Sigmoid colon (tissue), 7 donors: ENCODE measurements around the gene DGKI. TPM values are rescaled to one million over a fixed set of nuclear protein-coding genes. Genes with fewer than 3 reads are reported as not detected.

ENCODE experiments used
- DNase-seq: peaks from one replicate; pipeline ENCODE4 v3.0.0-alpha.2; 2019
- H3K27ac ChIP-seq, 4 donors: fragments of 200-600 bp; sonication (generic); one replicate each; pipeline ENCODE4 v1.5.1; 2016 to 2019; ENCODE audit warnings: mild to moderate bottlenecking in 1 of 4
- H3K27me3 ChIP-seq, 3 donors: fragments of 200-600 bp; sonication (generic); one replicate each; pipeline ENCODE4 v1.5.1; 2019; ENCODE audit warnings: mild to moderate bottlenecking in 1 of 3
- H3K36me3 ChIP-seq, 4 donors: fragments of 200-600 bp; sonication (generic); one replicate each; pipeline ENCODE4 v1.5.1; 2016 to 2019
- H3K4me1 ChIP-seq, 4 donors: fragments of 200-600 bp; sonication (generic); one replicate each; pipeline ENCODE4 v1.5.1; 2017 to 2019
- H3K4me3 ChIP-seq, 4 donors: fragments of 200-600 bp; sonication (generic); one replicate each; pipeline ENCODE4 v1.5.1; 2017 to 2019; ENCODE audit warnings: mild to moderate bottlenecking in 2 of 4, moderate library complexity in 1 of 4
- H3K9me3 ChIP-seq, 4 donors: fragments of 200-600 bp in 3 of 4; sonication (generic) in 3 of 4; one replicate each; pipeline versions ENCODE4 v1.5.1 to v1.6.1; 2013 to 2019
- CTCF ChIP-seq, 4 experiments: fragments of 450-650 bp in 3 of 4; fragments of 200-600 bp in 1 of 4; IDR thresholded peaks; one replicate each; pipeline ENCODE4 v1.5.1; 2016 to 2019; ENCODE audit warnings: antibody characterized with exemption in 4 of 4, mild to moderate bottlenecking in 3 of 4, moderate library complexity in 2 of 4
- EP300 ChIP-seq, 4 donors: sonication (generic); formaldehyde crosslinking; IDR thresholded peaks; one replicate each; pipeline ENCODE4 v1.6.1; 2017; ENCODE audit warnings: antibody characterized with exemption in 4 of 4
- POLR2A ChIP-seq, 2 donors: fragments of 450-650 bp; IDR thresholded peaks; one replicate each; pipeline ENCODE4 v1.6.1; 2016; ENCODE audit warnings: antibody characterized with exemption in 2 of 2, mild to moderate bottlenecking in 2 of 2, moderate library complexity in 2 of 2
- POLR2AphosphoS5 ChIP-seq, 4 donors: sonication (generic); formaldehyde crosslinking; IDR thresholded peaks; one replicate each; pipeline ENCODE4 v1.6.1; 2017; ENCODE audit warnings: antibody characterized with exemption in 4 of 4
- WGBS, 2 donors: extraction: QIAGEN DNeasy Blood & Tissue Kit; methylation state at CpG; one replicate each; pipeline ENCODE4 v1.1.7; 2013; 5-methylcytosine and 5-hydroxymethylcytosine counted together
- intact Hi-C: fragments of 100-400 bp; cut with DNase I; formaldehyde crosslinking; loops from one replicate; pipeline ENCODE4 v1.15.1; 2023
- polyA plus RNA-seq, 3 donors: library from polyadenylated mRNA; stranded (reverse); fragments of 200-250 nt; gene quantifications; one replicate each; pipeline ENCODE4 v1.2.3, GENCODE V29; 2013
- total RNA-seq, 4 donors: library from RNA; depleted of rRNA; stranded (reverse); fragments of >200 nt; gene quantifications; one replicate each; pipeline ENCODE4 v1.1.0, GENCODE V29; 2016
- donor health status: healthy with polysubstance abuse.
- donor health status: Bipolar disorder and iron deficiency.
- donor health status: healthy.

The DGKI gene
- total and polyA plus RNA-seq, 7 donors = 0.17 to 7.6 (median 1.0) TPM; not detected in 1

- Histone ChIP-seq H3K4me1 (no peaks in the 10 kb centered on the region), H3K27ac (no peak overlapping the region), H3K9me3 (no peaks in the 10 kb centered on the region), H3K4me3 (no peak overlapping the region), H3K27me3 (peaks cover 0 to 2% (median 0%) of the 10 kb centered on the region in 3 donors), H3K36me3 (peaks cover 0 to 9% (median 0%) of the 10 kb centered on the region in 4 donors)
- intact Hi-C loops = no loop called here
- DNase-seq = no peak
- 93 to 98% methylated on average over 1 of the region's 1 CpG for WGBS, 2 donors
- TF ChIP-seq CTCF (IDR thresholded peaks at IDR 0.05) = no peak
- no peak for TF ChIP-seq EP300 (IDR thresholded peaks at IDR 0.05)
- no peak for TF ChIP-seq POLR2A (IDR thresholded peaks at IDR 0.05)
- TF ChIP-seq POLR2AphosphoS5 (IDR thresholded peaks at IDR 0.05) = no peak
Measured at GRCh38 chr7:137853053-137853452, 6.3 kb upstream of the DGKI start.

GRCh38 chr7:137852108-137852507, 5.3 kb upstream of the DGKI start:
- DNase-seq = no peak
- intact Hi-C loops = no loop called here
- H3K9me3 ChIP-seq = no peaks in the 10 kb centered on the region
- no peak overlapping the region for H3K27ac ChIP-seq
- peaks cover 0 to 6% (median 6%) of the 10 kb centered on the region in 4 donors for H3K4me1 ChIP-seq
- peaks cover 2 to 11% (median 4%) of the 10 kb centered on the region in 3 donors for H3K27me3 ChIP-seq
- no peak overlapping the region for H3K4me3 ChIP-seq
- no peak for TF ChIP-seq EP300 (IDR thresholded peaks at IDR 0.05)
- H3K36me3 ChIP-seq = peaks cover 0 to 9% (median 0%) of the 10 kb centered on the region in 4 donors

GRCh38 chr7:137850972-137851945, 4.5 kb upstream of the DGKI start:
- H3K27me3 ChIP-seq = peaks cover 6 to 17% (median 7%) of the 10 kb centered on the region in 3 donors
- H3K4me3 ChIP-seq = no peak overlapping the region
- WGBS, 2 donors = 78 to 86% methylated on average over 6 of the region's 6 CpGs
- no peak overlapping the region for H3K27ac ChIP-seq
- intact Hi-C loops = no loop called here
- no peak for DNase-seq
- H3K4me1 ChIP-seq = peaks cover 0 to 12% (median 12%) of the 10 kb centered on the region in 4 donors
- TF ChIP-seq CTCF (IDR thresholded peaks at IDR 0.05) (no peak), EP300 (IDR thresholded peaks at IDR 0.05) (no peak), POLR2AphosphoS5 (IDR thresholded peaks at IDR 0.05) (no peak), POLR2A (IDR thresholded peaks at IDR 0.05) (no peak)
- peaks cover 0 to 9% (median 0%) of the 10 kb centered on the region in 4 donors for H3K36me3 ChIP-seq
- H3K9me3 ChIP-seq = no peaks in the 10 kb centered on the region

DNA sequence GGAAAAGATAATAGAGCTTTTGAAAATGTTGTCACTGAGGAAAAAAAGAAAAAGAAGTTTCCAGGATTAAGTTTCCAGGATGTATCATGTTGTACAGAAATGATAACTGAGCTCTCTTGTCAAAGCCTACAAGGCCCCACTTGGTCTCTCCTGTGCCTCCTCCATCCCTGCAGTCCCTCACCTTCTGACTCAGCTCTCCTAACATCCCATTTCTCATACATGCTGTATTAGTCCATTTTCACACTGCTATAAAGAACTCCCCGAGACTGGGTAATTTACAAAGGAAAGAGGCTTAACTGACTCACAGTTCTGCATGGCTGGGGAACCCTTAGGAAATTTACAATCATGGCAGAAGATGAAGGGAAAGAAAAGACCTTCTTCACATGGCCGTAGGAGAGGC, 3.8 kb upstream of the DGKI start:
- TF ChIP-seq CTCF (IDR thresholded peaks at IDR 0.05) = no peak
- TF ChIP-seq POLR2AphosphoS5 (IDR thresholded peaks at IDR 0.05) = no peak
- TF ChIP-seq EP300 (IDR thresholded peaks at IDR 0.05) = no peak
- TF ChIP-seq POLR2A (IDR thresholded peaks at IDR 0.05) = no peak
- H3K9me3 ChIP-seq = no peaks in the 10 kb centered on the region
- no peak overlapping the region for H3K4me3 ChIP-seq
- H3K36me3 ChIP-seq = peaks cover 0 to 9% (median 0%) of the 10 kb centered on the region in 4 donors
- no peak for DNase-seq
- peaks cover 0 to 15% (median 14%) of the 10 kb centered on the region in 4 donors for H3K4me1 ChIP-seq
- intact Hi-C loops = no loop called here
- peaks cover 7 to 24% (median 13%) of the 10 kb centered on the region in 3 donors for H3K27me3 ChIP-seq
- H3K27ac ChIP-seq = no peak overlapping the region
- WGBS, 2 donors = 59 to 76% methylated on average over 2 of the region's 2 CpGs

GRCh38 chr7:137848095-137848494, 1.3 kb upstream of the DGKI start:
- H3K27ac ChIP-seq = no peak overlapping the region
- no peaks in the 10 kb centered on the region for H3K36me3 ChIP-seq
- peaks cover 0 to 15% (median 14%) of the 10 kb centered on the region in 4 donors for H3K4me1 ChIP-seq
- intact Hi-C loops = no loop called here
- no peak overlapping the region for H3K4me3 ChIP-seq
- H3K9me3 ChIP-seq = no peaks in the 10 kb centered on the region
- WGBS, 2 donors = 66 to 77% methylated on average over 8 of the region's 8 CpGs
- TF ChIP-seq POLR2A (IDR thresholded peaks at IDR 0.05) (no peak), EP300 (IDR thresholded peaks at IDR 0.05) (no peak), POLR2AphosphoS5 (IDR thresholded peaks at IDR 0.05) (no peak), CTCF (IDR thresholded peaks at IDR 0.05) (no peak)
- no peak for DNase-seq
- H3K27me3 ChIP-seq = peaks cover 7 to 47% (median 36%) of the 10 kb centered on the region in 3 donors
